GM23338 (cell line): Measurements from ENCODE around the gene SPHK1. TPM values are rescaled to one million over a fixed set of nuclear protein-coding genes. Genes with fewer than 3 reads are reported as not detected.

ENCODE experiments used
- ATAC-seq: fragments of 200-7000 bp; cut with Tn5 transposase; 3 replicates; pipeline ENCODE4 v1.9.1; 2020
- DNase-seq: peaks from one replicate; pipeline ENCODE4 v3.0.0-alpha.2; 2015; ENCODE audit warnings: low spot score
- H2AFZ ChIP-seq: fragments of 200-600 bp; sonication (generic); 2 replicates; pipeline ENCODE4 v1.8.0; 2016; ENCODE audit warnings: antibody characterized with exemption, mild to moderate bottlenecking, moderate library complexity
- H3F3A ChIP-seq: fragments of 200-600 bp; sonication (generic); replicated peaks from 2 replicates; pipeline ENCODE4 v1.8.0; 2017; ENCODE audit warnings: antibody characterized with exemption, mixed run types, low read depth
- H3K27ac ChIP-seq: fragments of 200-600 bp; sonication (generic); 2 replicates; pipeline ENCODE4 v1.6.1; 2016; ENCODE audit warnings: low read depth
- H3K27me3 ChIP-seq: fragments of 200-600 bp; sonication (generic); 2 replicates; pipeline ENCODE4 v1.8.0; 2016; ENCODE audit warnings: mild to moderate bottlenecking, mixed run types, moderate library complexity; ENCODE audit not compliant: insufficient read depth
- H3K36me3 ChIP-seq: fragments of 200-600 bp; sonication (generic); 2 replicates; pipeline ENCODE4 v1.8.0; 2016; ENCODE audit warnings: mild to moderate bottlenecking; ENCODE audit not compliant: insufficient read depth
- H3K4me1 ChIP-seq: fragments of 200-600 bp; sonication (generic); 2 replicates; pipeline ENCODE4 v1.8.0; 2016; ENCODE audit warnings: mild to moderate bottlenecking, moderate library complexity; ENCODE audit not compliant: insufficient read depth
- H3K4me2 ChIP-seq: fragments of 200-600 bp; sonication (generic); 2 replicates; pipeline ENCODE4 v1.7.1; 2017; ENCODE audit warnings: mixed run types
- H3K4me3 ChIP-seq: fragments of 200-600 bp; sonication (generic); 2 replicates; pipeline ENCODE4 v1.6.1; 2016; ENCODE audit warnings: mixed run types
- H3K79me2 ChIP-seq: fragments of 200-600 bp; sonication (generic); replicated peaks from 2 replicates; pipeline ENCODE4 v1.8.0; 2017; ENCODE audit warnings: mild to moderate bottlenecking; ENCODE audit not compliant: insufficient read depth
- H3K9me2 ChIP-seq: fragments of 200-600 bp; sonication (generic); 2 replicates; pipeline ENCODE4 v1.8.0; 2017; ENCODE audit not compliant: insufficient read depth
- H4K20me1 ChIP-seq: fragments of 200-600 bp; sonication (generic); replicated peaks from 2 replicates; pipeline ENCODE4 v1.8.0; 2017; ENCODE audit warnings: mild to moderate bottlenecking; ENCODE audit not compliant: insufficient read depth
- H3K27ac Mint-ChIP-seq: 2 replicates; pipeline ENCODE4 v1.8.0; 2020; ENCODE audit warnings: inconsistent platforms, mild to moderate bottlenecking, moderate library complexity, mixed read lengths
- H3K27me3 Mint-ChIP-seq: 3 replicates; pipeline ENCODE4 v1.8.0; 2022; ENCODE audit warnings: low read depth, mild to moderate bottlenecking, moderate library complexity, mixed read lengths, inconsistent platforms; ENCODE audit not compliant: insufficient read depth, poor library complexity
- H3K36me3 Mint-ChIP-seq: 3 replicates; pipeline ENCODE4 v1.8.0; 2021; ENCODE audit warnings: low read depth, mild to moderate bottlenecking, inconsistent platforms, moderate library complexity, mixed read lengths
- H3K4me1 Mint-ChIP-seq: 3 replicates; pipeline ENCODE4 v1.8.0; 2020; ENCODE audit warnings: mild to moderate bottlenecking, inconsistent platforms, mixed read lengths
- H3K4me3 Mint-ChIP-seq: 3 replicates; pipeline ENCODE4 v1.8.0; 2021; ENCODE audit warnings: moderate library complexity, mild to moderate bottlenecking, inconsistent platforms, mixed read lengths
- H3K9me3 Mint-ChIP-seq: 3 replicates; pipeline ENCODE4 v1.8.0; 2020; ENCODE audit warnings: moderate library complexity, mild to moderate bottlenecking, inconsistent platforms, mixed read lengths
- CREB1 ChIP-seq: fragments of 250-450 bp; sonication (Bioruptor Pico); IDR thresholded peaks from 2 replicates; pipeline ENCODE4 v1.5.0; 2020; ENCODE audit warnings: low read depth, mild to moderate bottlenecking, moderate library complexity
- CTCF ChIP-seq, 2 experiments: fragments of 200-600 bp in 1 of 2; sonication (generic) in 1 of 2; conservative IDR thresholded peaks; 2 replicates each; pipeline versions ENCODE4 v1.5.1 to v1.6.1; 2016 to 2017; ENCODE audit warnings: antibody characterized with exemption in 2 of 2, low read depth in 2 of 2, mild to moderate bottlenecking in 2 of 2, moderate library complexity in 1 of 2
- ETS1 ChIP-seq: IDR thresholded peaks from 2 replicates; pipeline ENCODE4 v1.6.1; 2016; ENCODE audit warnings: antibody characterized with exemption
- EZH2 ChIP-seq: fragments of 200-600 bp; sonication (generic); IDR thresholded peaks from one replicate; pipeline ENCODE4 v1.8.0; 2017; ENCODE audit warnings: antibody characterized with exemption, mild to moderate bottlenecking, low read depth; ENCODE audit not compliant: unreplicated experiment
- EZH2phosphoT487 ChIP-seq: fragments of 200-600 bp; sonication (generic); IDR thresholded peaks from one replicate; pipeline ENCODE4 v1.8.1; 2018; ENCODE audit warnings: antibody characterized with exemption; ENCODE audit not compliant: unreplicated experiment
- JUNB ChIP-seq: IDR thresholded peaks from one replicate; pipeline ENCODE4 v1.6.1; 2016; ENCODE audit warnings: antibody characterized with exemption; ENCODE audit not compliant: unreplicated experiment
- NANOG ChIP-seq: IDR thresholded peaks from 2 replicates; pipeline ENCODE4 v1.6.1; 2016; ENCODE audit warnings: antibody characterized with exemption, borderline replicate concordance
- POLR2AphosphoS5 ChIP-seq: IDR thresholded peaks from 2 replicates; pipeline ENCODE4 v1.6.1; 2016; ENCODE audit warnings: antibody characterized with exemption, low read depth
- REST ChIP-seq: IDR thresholded peaks from one replicate; pipeline ENCODE4 v1.6.1; 2018; ENCODE audit warnings: antibody characterized with exemption; ENCODE audit not compliant: unreplicated experiment
- STAT1 ChIP-seq: IDR thresholded peaks from one replicate; pipeline ENCODE4 v1.6.1; 2016; ENCODE audit warnings: antibody characterized with exemption; ENCODE audit not compliant: unreplicated experiment
- ZNF114 ChIP-seq: fragments of 250-450 bp; sonication (Bioruptor Pico); IDR thresholded peaks from 2 replicates; pipeline ENCODE4 v1.5.0; 2020; ENCODE audit warnings: mild to moderate bottlenecking, moderate library complexity
- ZNF331 ChIP-seq: fragments of 250-450 bp; sonication (Bioruptor Pico); IDR thresholded peaks from 2 replicates; pipeline ENCODE4 v1.5.0; 2020; ENCODE audit warnings: low read depth, mild to moderate bottlenecking, moderate library complexity
- ZNF462 ChIP-seq: fragments of 250-450 bp; sonication (Bioruptor Pico); IDR thresholded peaks from 2 replicates; pipeline ENCODE4 v1.5.0; 2020; ENCODE audit warnings: mild to moderate bottlenecking, moderate library complexity
- polyA plus RNA-seq: library from polyadenylated mRNA; unstranded; fragments of >200 nt; fragmentation: Nextera tagmentation; extraction: Ambion mirVana; gene quantifications from 2 replicates; pipeline ENCODE4 v1.2.1, GENCODE V29; 2016
- total RNA-seq: library from RNA; depleted of rRNA; stranded (reverse); fragments of >200 nt; shearing (Covaris generic); gene quantifications from 2 replicates; pipeline ENCODE4 v1.2.3, GENCODE V29; 2014

SPHK1 gene
- total and polyA plus RNA-seq, 2 experiments from 2014 or later = 1.3 to 3.2 TPM

GRCh38 chr17:76366247-76366646 is 18.2 kb upstream of the SPHK1 start:
- TF ChIP-seq JUNB = no peak
- no peak for TF ChIP-seq STAT1
- no peak for TF ChIP-seq ZNF462 (CRISPR knock-in tag)
- TF ChIP-seq NANOG = no peak
- TF ChIP-seq EZH2phosphoT487 = no peak
- TF ChIP-seq POLR2AphosphoS5 = no peak
- no peak for TF ChIP-seq CREB1 (CRISPR knock-in tag)
- TF ChIP-seq ZNF331 (CRISPR knock-in tag) = no peak
- no peak for TF ChIP-seq CTCF (conservative IDR thresholded peaks at IDR 0.05; ENCODE audit: low read depth in 2 of 2)
- TF ChIP-seq EZH2 = no peak
- TF ChIP-seq ETS1 = no peak
- no peak for TF ChIP-seq ZNF114
- TF ChIP-seq REST = no peak
- Histone ChIP-seq H3K4me1 (peaks cover 14% of the 10 kb centered on the region), H3K4me3 (no peak overlapping the region), H3K79me2 (no peaks in the 10 kb centered on the region), H3K27ac (peak overlapping the region; percentile 45; the same call in 1 of the 2 replicates), H3K4me2 (peak overlapping the region; percentile 41; the same call in 1 of the 2 replicates), H3K36me3 (no peaks in the 10 kb centered on the region), H4K20me1 (no peaks in the 10 kb centered on the region), H2AFZ (peak overlapping the region; percentile 83; the same call in 1 of the 2 replicates), H3K27me3 (no peaks in the 10 kb centered on the region), H3F3A (0 out of 2 replicates have a peak, but pooled peaks cover 4% of the 10 kb centered on the region), H3K9me2 (no peaks in the 10 kb centered on the region)
- ATAC-seq (peak; percentile 49), DNase-seq (peak; percentile 55)
- H3K4me3 Mint-ChIP-seq = no peak overlapping the region
- no peak overlapping the region for H3K27ac Mint-ChIP-seq
- H3K9me3 Mint-ChIP-seq = no peaks in the 10 kb centered on the region
- H3K36me3 Mint-ChIP-seq = no peaks in the 10 kb centered on the region
- H3K4me1 Mint-ChIP-seq = peaks cover 21% of the 10 kb centered on the region
- peaks cover 8% of the 10 kb centered on the region for H3K27me3 Mint-ChIP-seq
